Mesothelial cell of epicardium (in vitro differentiated cells): ENCODE measurements around the gene ACTC1. TPM values are rescaled to one million over a fixed set of nuclear protein-coding genes. Genes with fewer than 3 reads are reported as not detected.

Experiments used
- DNase-seq, 2 experiments: peaks; one replicate each; pipeline ENCODE4 v3.0.0; 2021; ENCODE audit warnings: low spot score in 2 of 2; ENCODE audit not compliant: unreplicated experiment in 2 of 2
- H3K27ac Mint-ChIP-seq: 2 replicates; pipeline ENCODE4 v1.8.0; 2021; ENCODE audit warnings: mixed read lengths
- H3K27me3 Mint-ChIP-seq: 2 replicates; pipeline ENCODE4 v1.8.0; 2021; ENCODE audit warnings: low read depth, mixed read lengths
- H3K36me3 Mint-ChIP-seq: 2 replicates; pipeline ENCODE4 v1.8.0; 2021; ENCODE audit warnings: mixed read lengths
- H3K4me1 Mint-ChIP-seq: 2 replicates; pipeline ENCODE4 v1.8.0; 2021; ENCODE audit warnings: mixed read lengths
- H3K4me3 Mint-ChIP-seq: 2 replicates; pipeline ENCODE4 v1.8.0; 2021; ENCODE audit warnings: mild to moderate bottlenecking, moderate library complexity, mixed read lengths
- H3K9me3 Mint-ChIP-seq: 2 replicates; pipeline ENCODE4 v1.8.0; 2021; ENCODE audit warnings: mixed read lengths
- CTCF ChIP-seq: fragments of 200-600 bp; sonication (generic); IDR thresholded peaks from one replicate; pipeline ENCODE4 v1.5.0; 2021; ENCODE audit warnings: antibody characterized with exemption; ENCODE audit not compliant: unreplicated experiment
- total RNA-seq: library from RNA; stranded (reverse); gene quantifications from 3 replicates; pipeline ENCODE4 v1.2.1, GENCODE V29; 2021

Gene ACTC1
- total RNA-seq, 1 donor from 2014 or later, result 5.4 TPM

- H3K27ac Mint-ChIP-seq, result no peak overlapping the region
- H3K4me1 Mint-ChIP-seq, result peaks cover 3% of the 10 kb centered on the region
- peaks cover 19% of the 10 kb centered on the region for H3K9me3 Mint-ChIP-seq
- TF ChIP-seq CTCF, result no peak
- no peak overlapping the region for H3K4me3 Mint-ChIP-seq
- peaks cover 2% of the 10 kb centered on the region for H3K36me3 Mint-ChIP-seq
- no peaks in the 10 kb centered on the region for H3K27me3 Mint-ChIP-seq
- DNase-seq, result no peak
These were observed 14.6 kb downstream of the ACTC1 start for GRCh38 chr15:34780725-34781124.

GRCh38 chr15:34776606-34777105 lies 18.7 kb downstream of the ACTC1 start:
- H3K36me3 Mint-ChIP-seq, result peaks cover 2% of the 10 kb centered on the region
- H3K9me3 Mint-ChIP-seq, result peaks cover 16% of the 10 kb centered on the region
- H3K4me1 Mint-ChIP-seq, result peaks cover 3% of the 10 kb centered on the region
- H3K27me3 Mint-ChIP-seq, result peaks cover 2% of the 10 kb centered on the region
- no peak overlapping the region for H3K4me3 Mint-ChIP-seq
- no peak for DNase-seq
- no peak overlapping the region for H3K27ac Mint-ChIP-seq
- no peak for TF ChIP-seq CTCF

GRCh38 chr15:34773917-34774316 lies 21.4 kb downstream of the ACTC1 start:
- TF ChIP-seq CTCF, result no peak
- no peak for DNase-seq
- Mint-ChIP-seq H3K4me1 (peaks cover 3% of the 10 kb centered on the region), H3K36me3 (no peaks in the 10 kb centered on the region), H3K27me3 (peaks cover 2% of the 10 kb centered on the region), H3K9me3 (no peaks in the 10 kb centered on the region), H3K4me3 (no peak overlapping the region), H3K27ac (no peak overlapping the region)

- H3K9me3 Mint-ChIP-seq, result no peaks in the 10 kb centered on the region
- TF ChIP-seq CTCF, result no peak
- no peak overlapping the region for H3K27ac Mint-ChIP-seq
- no peak overlapping the region for H3K4me3 Mint-ChIP-seq
- no peak for DNase-seq
- no peaks in the 10 kb centered on the region for H3K36me3 Mint-ChIP-seq
- H3K4me1 Mint-ChIP-seq, result peaks cover 3% of the 10 kb centered on the region
- H3K27me3 Mint-ChIP-seq, result peaks cover 2% of the 10 kb centered on the region
These were observed 22.3 kb downstream of the ACTC1 start for GRCh38 chr15:34773013-34773412.

- Mint-ChIP-seq H3K4me1 (peaks cover 3% of the 10 kb centered on the region), H3K27me3 (peaks cover 2% of the 10 kb centered on the region), H3K36me3 (no peaks in the 10 kb centered on the region), H3K27ac (no peak overlapping the region), H3K4me3 (no peak overlapping the region), H3K9me3 (no peaks in the 10 kb centered on the region)
- no peak for DNase-seq
- no peak for TF ChIP-seq CTCF
These were observed 23.0 kb downstream of the ACTC1 start for GRCh38 chr15:34772312-34772711.

- no peak overlapping the region for H3K4me3 Mint-ChIP-seq
- no peaks in the 10 kb centered on the region for H3K36me3 Mint-ChIP-seq
- H3K4me1 Mint-ChIP-seq, result no peaks in the 10 kb centered on the region
- H3K9me3 Mint-ChIP-seq, result no peaks in the 10 kb centered on the region
- no peak for DNase-seq
- peaks cover 2% of the 10 kb centered on the region for H3K27me3 Mint-ChIP-seq
- no peak overlapping the region for H3K27ac Mint-ChIP-seq
- no peak for TF ChIP-seq CTCF
These were observed 25.6 kb downstream of the ACTC1 start for GRCh38 chr15:34769711-34770110.
